ENCODE results near the gene IFITM2.

Gene IFITM2

GRCh38 chr11:293271-293851, 14.3 kb upstream of the IFITM2 start:
- H3K27ac ChIP-seq = no peak overlapping the region
- TF ChIP-seq CTCF (conservative IDR thresholded peaks at IDR 0.05) (no peak), ZFX (IDR thresholded peaks at IDR 0.05) (no peak)

GRCh38 chr11:293852-294661, 13.6 kb upstream of the IFITM2 start:
- TF ChIP-seq ZFX (IDR thresholded peaks at IDR 0.05) (no peak), CTCF (conservative IDR thresholded peaks at IDR 0.05) (no peak)
- no peak overlapping the region for H3K27ac ChIP-seq

- TF ChIP-seq CTCF (conservative IDR thresholded peaks at IDR 0.05) = no peak
- no peak for TF ChIP-seq ZFX (IDR thresholded peaks at IDR 0.05)
These were observed 12.8 kb upstream of the IFITM2 start for GRCh38 chr11:294780-295179.

GRCh38 chr11:295351-296170, 12.1 kb upstream of the IFITM2 start:
- H3K27ac ChIP-seq = no peak overlapping the region
- no peak for TF ChIP-seq ZFX (IDR thresholded peaks at IDR 0.05)
- TF ChIP-seq CTCF (conservative IDR thresholded peaks at IDR 0.05) = no peak

More at GRCh38 chr11:294780-295179, 12.8 kb upstream of the IFITM2 start:
- no peak overlapping the region for H3K27ac ChIP-seq

- H3K27ac ChIP-seq = no peak overlapping the region
- no peak for TF ChIP-seq ZFX (IDR thresholded peaks at IDR 0.05)
- TF ChIP-seq CTCF (conservative IDR thresholded peaks at IDR 0.05) = no peak
These were observed 11.2 kb upstream of the IFITM2 start for GRCh38 chr11:296171-297050.

- no peak overlapping the region for H3K27ac ChIP-seq
- no peak for TF ChIP-seq ZFX (IDR thresholded peaks at IDR 0.05)
- TF ChIP-seq CTCF (conservative IDR thresholded peaks at IDR 0.05) = no peak
These were observed 10.5 kb upstream of the IFITM2 start for GRCh38 chr11:297051-297585.

Measured in C4-2B (cell line).